Articular chondrocyte of knee joint (primary cell): ENCODE data around the gene SPAG5. TPM values are rescaled to one million over a fixed set of nuclear protein-coding genes. Genes with fewer than 3 reads are reported as not detected.

Experiments
- total RNA-seq: library from RNA; depleted of rRNA; stranded (reverse); fragments of >200 nt; gene quantifications from 2 replicates; pipeline ENCODE4 v1.2.3, GENCODE V29; 2012

The SPAG5 gene, protein sequence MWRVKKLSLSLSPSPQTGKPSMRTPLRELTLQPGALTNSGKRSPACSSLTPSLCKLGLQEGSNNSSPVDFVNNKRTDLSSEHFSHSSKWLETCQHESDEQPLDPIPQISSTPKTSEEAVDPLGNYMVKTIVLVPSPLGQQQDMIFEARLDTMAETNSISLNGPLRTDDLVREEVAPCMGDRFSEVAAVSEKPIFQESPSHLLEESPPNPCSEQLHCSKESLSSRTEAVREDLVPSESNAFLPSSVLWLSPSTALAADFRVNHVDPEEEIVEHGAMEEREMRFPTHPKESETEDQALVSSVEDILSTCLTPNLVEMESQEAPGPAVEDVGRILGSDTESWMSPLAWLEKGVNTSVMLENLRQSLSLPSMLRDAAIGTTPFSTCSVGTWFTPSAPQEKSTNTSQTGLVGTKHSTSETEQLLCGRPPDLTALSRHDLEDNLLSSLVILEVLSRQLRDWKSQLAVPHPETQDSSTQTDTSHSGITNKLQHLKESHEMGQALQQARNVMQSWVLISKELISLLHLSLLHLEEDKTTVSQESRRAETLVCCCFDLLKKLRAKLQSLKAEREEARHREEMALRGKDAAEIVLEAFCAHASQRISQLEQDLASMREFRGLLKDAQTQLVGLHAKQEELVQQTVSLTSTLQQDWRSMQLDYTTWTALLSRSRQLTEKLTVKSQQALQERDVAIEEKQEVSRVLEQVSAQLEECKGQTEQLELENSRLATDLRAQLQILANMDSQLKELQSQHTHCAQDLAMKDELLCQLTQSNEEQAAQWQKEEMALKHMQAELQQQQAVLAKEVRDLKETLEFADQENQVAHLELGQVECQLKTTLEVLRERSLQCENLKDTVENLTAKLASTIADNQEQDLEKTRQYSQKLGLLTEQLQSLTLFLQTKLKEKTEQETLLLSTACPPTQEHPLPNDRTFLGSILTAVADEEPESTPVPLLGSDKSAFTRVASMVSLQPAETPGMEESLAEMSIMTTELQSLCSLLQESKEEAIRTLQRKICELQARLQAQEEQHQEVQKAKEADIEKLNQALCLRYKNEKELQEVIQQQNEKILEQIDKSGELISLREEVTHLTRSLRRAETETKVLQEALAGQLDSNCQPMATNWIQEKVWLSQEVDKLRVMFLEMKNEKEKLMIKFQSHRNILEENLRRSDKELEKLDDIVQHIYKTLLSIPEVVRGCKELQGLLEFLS
- 14.4 and 19.3 TPM in 2 replicates for total RNA-seq

DNA sequence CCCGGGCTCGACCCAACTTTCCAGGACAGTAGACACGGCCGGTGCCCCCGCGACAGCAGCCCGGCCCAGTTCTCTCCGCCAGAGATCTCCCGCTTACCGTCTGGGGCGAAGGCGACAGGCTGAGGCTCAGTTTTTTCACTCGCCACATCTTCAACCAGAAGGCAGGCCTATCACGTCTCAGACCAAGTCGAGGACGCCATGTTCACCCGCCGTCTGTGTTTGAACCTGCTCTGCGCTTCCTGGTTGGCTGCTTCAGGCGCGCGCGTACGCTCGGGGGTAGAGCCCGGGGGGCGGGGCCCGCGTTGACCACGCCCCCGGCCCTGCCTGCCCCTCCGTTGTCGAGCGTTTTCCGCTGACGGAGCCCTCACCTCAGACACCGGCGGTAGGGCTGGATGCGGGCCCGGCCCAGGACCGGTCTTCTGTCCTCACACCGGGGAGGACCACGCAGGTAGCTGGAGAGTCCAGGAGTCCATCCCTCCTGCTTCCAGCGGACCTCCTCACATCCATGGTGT lies at the start of gene SPAG5:
TSS of gene SPAG5 (minus strand) at position 227 of the 512 bp plus-strand sequence. CDS start at position 148, 79 bp downstream.

DNA sequence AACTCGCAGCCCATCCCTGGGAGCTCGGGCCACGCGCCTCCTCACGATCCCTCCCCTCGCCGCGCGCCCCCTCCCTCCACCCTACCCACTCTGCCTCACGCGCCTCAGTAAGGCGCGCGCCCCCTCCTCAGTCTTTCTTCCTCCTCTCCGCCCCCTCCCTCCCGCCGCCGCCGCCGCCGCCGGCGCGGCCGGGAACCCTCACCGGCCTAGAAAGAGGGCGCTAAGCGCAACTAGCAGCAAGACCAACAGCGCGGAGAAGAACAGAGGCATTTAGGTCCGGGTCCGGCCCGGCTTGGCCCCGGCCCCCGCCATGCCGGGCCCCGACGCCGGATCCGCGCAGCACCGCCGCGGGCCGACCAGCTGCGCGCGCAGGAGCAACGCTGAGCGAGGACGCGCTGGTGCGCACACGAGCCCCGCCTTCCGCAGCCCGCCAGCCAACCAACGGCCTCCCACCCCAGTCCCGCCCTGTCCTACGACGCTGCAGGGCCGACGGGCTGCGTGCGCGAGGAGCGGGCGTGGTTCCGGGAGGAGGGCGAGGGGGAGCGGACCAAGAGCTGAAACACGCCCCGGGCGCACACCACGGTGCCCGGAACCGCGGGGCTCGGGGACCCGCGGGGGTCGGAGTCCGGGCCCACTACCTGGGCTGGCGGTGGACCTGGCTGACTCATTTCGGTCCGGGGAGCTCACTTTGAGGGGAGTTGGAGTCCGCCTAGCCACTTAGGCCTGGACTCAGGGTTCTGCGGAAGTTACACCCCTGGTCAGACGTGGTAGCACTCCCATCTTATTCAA lies 46.2 kb upstream of the SPAG5 start, which contains the start of gene BLTP2:
TSS of gene BLTP2 (minus strand) at position 372 of the 789 bp plus-strand sequence. CDS start at position 270, 102 bp downstream.

DNA sequence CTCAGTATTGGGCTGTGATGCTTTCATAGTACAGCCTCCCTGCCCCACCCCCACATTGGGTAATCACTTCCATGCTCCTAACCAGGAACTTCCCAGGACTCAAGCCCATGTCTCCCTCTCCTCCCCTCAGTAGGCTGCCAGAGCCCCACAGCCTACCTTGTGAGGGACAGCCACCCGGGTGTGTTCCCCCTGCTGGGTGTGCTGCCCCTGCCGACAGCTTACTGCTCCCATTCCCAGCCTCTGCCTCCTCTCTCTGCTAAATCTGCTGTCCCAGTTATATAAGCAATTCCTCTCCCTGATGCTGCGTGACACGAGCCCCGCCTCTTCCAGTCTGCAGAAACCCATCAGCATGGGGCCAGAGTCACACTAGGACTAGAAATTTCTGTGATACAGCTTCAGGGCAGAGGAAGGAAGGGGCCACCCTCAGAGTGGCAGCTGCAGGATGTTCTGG lies 15.1 kb upstream of the SPAG5 start, which contains the start of gene RSKR:
TSS of gene RSKR (minus strand) at position 255 of the 451 bp plus-strand sequence. CDS start at position 231, 24 bp downstream.

DNA sequence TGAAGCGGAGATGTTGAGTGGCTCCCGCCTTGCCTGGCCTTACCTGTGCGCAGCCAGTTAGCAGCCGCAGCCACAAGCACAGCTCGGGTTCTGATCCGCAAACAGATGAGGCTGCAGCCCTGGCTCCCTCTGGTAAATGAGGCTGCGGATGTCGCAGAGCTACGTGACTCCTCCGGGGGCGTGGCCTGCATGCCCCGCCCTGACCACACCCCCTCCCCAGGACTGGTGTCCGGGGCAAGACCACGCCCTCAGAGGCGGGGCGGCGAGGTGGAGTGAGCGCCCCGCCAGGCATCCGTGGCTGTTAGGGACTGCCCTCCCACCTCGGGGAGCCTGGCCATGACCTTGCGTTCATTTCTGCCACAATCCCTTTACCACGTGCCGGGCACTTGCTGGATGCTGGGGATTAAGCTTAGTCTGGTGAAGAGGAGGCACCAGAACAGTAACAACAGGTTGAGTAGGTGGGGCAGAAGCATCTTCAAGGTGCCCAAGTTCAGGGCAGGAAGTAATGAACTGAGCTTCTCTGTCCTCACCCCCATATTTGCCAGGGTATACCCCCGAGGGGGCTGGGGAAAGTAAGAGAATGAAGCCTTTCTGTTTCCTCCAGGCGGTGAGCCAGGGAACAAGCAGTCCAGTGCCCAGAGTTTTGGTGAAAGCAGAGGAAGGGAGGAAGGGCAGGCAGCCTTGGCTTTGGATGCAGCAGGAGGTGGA lies 21.9 kb downstream of the SPAG5 start, which contains the start of gene ALDOC:
TSS of gene ALDOC (minus strand) at position 138 of the 708 bp plus-strand sequence. CDS start 1,363 bp downstream, outside the sequence.

DNA sequence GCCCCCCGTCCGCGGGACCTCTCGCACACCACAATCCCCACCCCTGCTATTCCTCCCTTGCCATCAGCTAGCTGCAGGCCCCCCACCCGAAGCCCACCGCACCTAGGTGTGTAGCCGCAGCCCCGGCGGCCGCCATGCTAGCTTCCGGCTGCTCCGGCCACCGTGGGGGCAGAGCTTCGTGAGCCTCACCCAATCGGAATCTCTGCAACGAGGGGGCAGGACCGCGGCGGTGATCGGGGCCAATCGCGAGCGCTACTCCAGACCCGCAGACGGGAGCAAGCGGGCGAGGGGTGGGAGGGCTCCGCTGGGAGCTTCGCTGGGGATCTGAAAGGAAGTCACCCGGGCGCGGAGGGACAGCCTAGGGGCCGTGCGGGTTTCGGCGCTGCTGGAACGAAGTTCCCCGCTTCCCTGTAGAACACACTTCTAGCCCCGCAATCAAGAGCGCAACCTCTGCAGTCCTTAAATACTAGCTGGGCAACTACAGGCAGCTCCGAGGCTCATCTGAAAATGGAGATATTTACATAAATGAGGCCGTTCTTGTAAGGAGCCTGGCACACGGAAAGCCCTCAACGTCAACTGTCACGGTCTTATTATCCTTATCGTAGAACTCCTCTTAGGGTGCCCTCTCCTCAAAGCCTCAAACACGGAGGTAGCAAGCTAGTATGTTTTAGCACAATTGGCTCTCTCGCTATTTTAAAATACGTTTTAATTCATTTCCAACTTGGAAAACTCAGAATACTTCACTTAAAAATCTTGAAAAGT lies 27.3 kb downstream of the SPAG5 start, which contains the start of gene PIGS:
TSS of gene PIGS (minus strand) at position 164 of the 762 bp plus-strand sequence. CDS start at position 136, 28 bp downstream.

DNA sequence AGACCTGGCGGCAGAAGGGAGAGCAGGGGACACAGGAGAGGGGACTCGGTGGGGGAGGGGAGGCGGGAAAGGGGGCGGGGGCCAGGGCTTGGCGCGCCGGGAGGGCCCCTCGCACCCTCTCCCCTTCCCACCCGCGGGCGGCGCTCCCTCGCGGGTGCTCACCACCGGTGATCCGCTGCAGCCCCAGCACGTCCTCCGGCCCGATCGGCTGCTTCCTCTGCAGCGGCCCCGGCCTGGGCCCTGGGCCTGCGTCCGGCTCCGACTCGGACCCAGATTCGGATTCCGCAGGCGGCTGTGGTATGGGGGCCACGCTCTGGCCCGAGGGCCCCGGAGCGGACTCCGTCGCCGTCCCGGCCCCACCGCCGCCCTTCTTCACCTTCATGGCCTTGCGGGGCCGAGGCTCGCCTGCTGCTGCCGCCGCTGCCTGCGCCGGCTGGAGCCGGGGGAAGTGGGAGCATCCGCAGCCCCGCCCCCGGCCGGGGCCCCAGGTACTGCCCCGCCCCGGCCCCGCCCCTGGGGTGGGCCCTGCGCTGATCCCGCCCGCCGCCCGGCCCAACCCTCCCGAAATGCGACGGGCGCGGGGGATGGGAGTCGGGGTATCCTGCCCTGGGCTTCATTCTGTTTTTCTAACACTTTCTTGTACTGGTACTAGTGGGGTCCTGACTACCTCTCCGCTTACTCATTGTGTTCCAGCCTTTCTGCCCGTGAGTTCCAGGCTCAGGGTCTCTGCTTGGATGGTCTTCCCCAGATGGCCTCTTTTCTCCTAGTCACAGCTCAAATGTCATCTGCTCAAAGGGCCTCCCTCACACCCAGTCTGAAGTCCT lies 46.4 kb downstream of the SPAG5 start, which contains the start of gene UNC119:
TSS of gene UNC119 (minus strand) at position 449 of the 824 bp plus-strand sequence. CDS start at position 382, 67 bp downstream.

Other genes with a start within 250 kb of the SPAG5 start
- 74.8 and 81.3 TPM in 2 replicates for gene POLDIP2, start 241.5 kb downstream of the SPAG5 start, total RNA-seq
- not detected in 2 replicates for gene SEBOX, start 233.8 kb downstream of the SPAG5 start, total RNA-seq
- gene VTN, start 228.7 kb downstream of the SPAG5 start, total RNA-seq = 0.22 and 0.65 TPM in 2 replicates
- 12.5 and 14.1 TPM in 2 replicates for gene SARM1, start 227.3 kb downstream of the SPAG5 start, total RNA-seq
- 7.0 and 7.6 TPM in 2 replicates for gene SLC46A1, start 192.8 kb downstream of the SPAG5 start, total RNA-seq
- not detected in 2 replicates for gene SLC13A2, start 125.4 kb downstream of the SPAG5 start, total RNA-seq
- 0.11 and 0.13 TPM in 2 replicates for gene FOXN1, start 92.7 kb downstream of the SPAG5 start, total RNA-seq
- 20.5 and 23.0 TPM in 2 replicates for gene UNC119, start 46.4 kb downstream of the SPAG5 start, total RNA-seq
- 48.9 and 52.0 TPM in 2 replicates for gene PIGS, start 27.5 kb downstream of the SPAG5 start, total RNA-seq
- 38.7 and 48.5 TPM in 2 replicates for gene ALDOC, start 22.1 kb downstream of the SPAG5 start, total RNA-seq
- 3.8 and 5.5 TPM in 2 replicates for gene RSKR, start 15.2 kb upstream of the SPAG5 start, total RNA-seq
- gene BLTP2, start 46.1 kb upstream of the SPAG5 start, total RNA-seq = 148 and 156 TPM in 2 replicates
- gene SDF2, start 62.9 kb upstream of the SPAG5 start, total RNA-seq = 30.3 and 44.3 TPM in 2 replicates
- 53.3 and 62.3 TPM in 2 replicates for gene SUPT6H, start 63.2 kb upstream of the SPAG5 start, total RNA-seq
- 0.54 and 0.78 TPM in 2 replicates for gene PROCA1, start 112.9 kb upstream of the SPAG5 start, total RNA-seq
- 188 and 196 TPM in 2 replicates for gene RAB34, start 118.8 kb upstream of the SPAG5 start, total RNA-seq
- gene RPL23A, start 121.0 kb upstream of the SPAG5 start, total RNA-seq = 560 and 658 TPM in 2 replicates
- gene TLCD1, start 127.2 kb upstream of the SPAG5 start, total RNA-seq = 3.3 and 4.6 TPM in 2 replicates
- 3.9 and 4.8 TPM in 2 replicates for gene NEK8, start 129.8 kb upstream of the SPAG5 start, total RNA-seq
- 15.9 and 17.8 TPM in 2 replicates for gene TRAF4, start 145.0 kb upstream of the SPAG5 start, total RNA-seq
- 4.9 and 5.0 TPM in 2 replicates for gene FAM222B, start 243.8 kb upstream of the SPAG5 start, total RNA-seq